Kidney (tissue), 14 donors: ENCODE measurements around the gene RMND5B. TPM values are rescaled to one million over a fixed set of nuclear protein-coding genes. Genes with fewer than 3 reads are reported as not detected.

Experiments
- DNase-seq, 5 donors: peaks; one replicate each; pipeline ENCODE4 v3.0.0-alpha.2; 2013 to 2020
- FAIRE-seq: peaks from 2 replicates; lab custom pipeline; 2012; peaks lifted over from hg19 to GRCh38; lab: Jason Lieb, UNC
- H3K27ac ChIP-seq, 2 donors: one replicate each; pipeline ENCODE4 v1.7.0; 2013; ENCODE audit warnings: low read depth in 2 of 2, low read length in 2 of 2, inconsistent platforms in 1 of 2
- H3K27me3 ChIP-seq: one replicate; pipeline ENCODE4 v1.7.1; 2013; ENCODE audit warnings: low read length, inconsistent platforms; ENCODE audit not compliant: control insufficient read depth, insufficient read depth
- H3K36me3 ChIP-seq, 3 donors: one replicate each; pipeline versions ENCODE4 v1.7.0 to v1.7.1; 2013; ENCODE audit warnings: low read length in 3 of 3, control low read depth in 1 of 3, inconsistent platforms in 1 of 3; ENCODE audit not compliant: insufficient read depth in 3 of 3, control insufficient read depth in 2 of 3
- H3K4me1 ChIP-seq, 3 donors: one replicate each; pipeline versions ENCODE4 v1.7.0 to v1.7.1; 2013; ENCODE audit warnings: low read length in 3 of 3, inconsistent platforms in 1 of 3, low read depth in 1 of 3; ENCODE audit not compliant: control insufficient read depth in 2 of 3, insufficient read depth in 2 of 3
- H3K4me3 ChIP-seq, 3 donors: one replicate each; pipeline versions ENCODE4 v1.7.0 to v1.8.1; 2013; ENCODE audit warnings: low read length in 3 of 3, control low read depth in 1 of 3, inconsistent platforms in 1 of 3
- H3K9ac ChIP-seq, 3 donors: one replicate each; pipeline versions ENCODE4 v1.7.0 to v1.7.1; 2013; ENCODE audit warnings: low read length in 3 of 3, control low read depth in 1 of 3, inconsistent platforms in 1 of 3
- H3K9me3 ChIP-seq, 3 donors: one replicate each; pipeline versions ENCODE4 v1.7.0 to v1.7.1; 2013; ENCODE audit warnings: low read length in 3 of 3, control low read depth in 1 of 3, inconsistent platforms in 1 of 3; ENCODE audit not compliant: control insufficient read depth in 2 of 3, insufficient read depth in 1 of 3
- intact Hi-C: fragments of 100-400 bp; cut with DNase I; formaldehyde crosslinking; loops from one replicate; pipeline ENCODE4 v1.11.1; 2022
- polyA plus RNA-seq: library from polyadenylated mRNA; stranded (reverse); fragments of 350-450 nt; fragmentation: Illumina TruSeq; extraction: RNeasy Lipid Tissue Mini Kit (QIAGEN cat#74804); gene quantifications from one replicate; pipeline ENCODE4 v1.2.3, GENCODE V29; 2014; ENCODE audit warnings: low read depth, low replicate concordance; ENCODE audit not compliant: insufficient read depth
- total RNA-seq: library from RNA; stranded (reverse); fragmentation: NEBNext Ultra II Directional; extraction: Animal tissue kit (Norgen Biotek cat#: 25700); gene quantifications from one replicate; pipeline ENCODE4 v1.2.1, GENCODE V29; 2021
- TF ChIP-seq, protein P1 (sequence below): IDR thresholded peaks from 3 replicates; pipeline ENCODE4 v1.5.1; 2012; ENCODE audit warnings: mild to moderate bottlenecking, moderate library complexity, borderline replicate concordance; ENCODE audit not compliant: insufficient read depth; ENCODE audit errors: extremely low read depth
- donor health status: control.
- donor health status: control.
- donor health status: control.
- donor health status: control.
- donor health status: control.
- donor health status: DM: yes; HTN: yes; CAD: no.
- donor health status: Normal renal cell carcinoma (clear cell type).

Gene RMND5B
- total and polyA plus RNA-seq, 2 donors from 2014 or later, result 36.6 to 45.3 TPM

DNA sequence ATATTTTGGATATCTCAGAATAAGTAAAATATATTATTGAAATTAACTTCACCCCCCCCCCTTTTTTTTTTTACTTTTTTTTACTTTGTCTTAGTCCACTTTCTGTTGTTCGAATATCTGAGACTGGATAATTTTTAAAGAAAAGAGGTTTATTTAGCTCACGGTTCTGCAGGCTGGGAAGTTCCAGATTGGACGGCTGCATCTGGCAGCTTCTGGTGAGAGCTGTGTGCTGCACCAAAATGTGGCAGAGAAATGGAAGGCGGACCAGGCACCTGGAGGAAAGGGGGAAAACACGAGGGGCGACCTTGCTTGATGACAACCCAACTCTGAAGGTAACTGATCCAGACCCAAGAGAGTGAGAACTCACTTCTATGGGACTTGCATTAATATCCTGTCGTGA lies 62.0 kb downstream of the RMND5B start:
- Histone ChIP-seq H3K9me3 (no peaks in the 10 kb centered on the region), H3K36me3 (no peaks in the 10 kb centered on the region), H3K27me3 (no peaks in the 10 kb centered on the region), H3K27ac (no peak overlapping the region), H3K4me1 (no peaks in the 10 kb centered on the region), H3K4me3 (no peak overlapping the region), H3K9ac (no peak overlapping the region)
- intact Hi-C loops, result no loop called here
- FAIRE-seq, result no peak
- DNase-seq, result no peak
- TF ChIP-seq, protein P1, sequence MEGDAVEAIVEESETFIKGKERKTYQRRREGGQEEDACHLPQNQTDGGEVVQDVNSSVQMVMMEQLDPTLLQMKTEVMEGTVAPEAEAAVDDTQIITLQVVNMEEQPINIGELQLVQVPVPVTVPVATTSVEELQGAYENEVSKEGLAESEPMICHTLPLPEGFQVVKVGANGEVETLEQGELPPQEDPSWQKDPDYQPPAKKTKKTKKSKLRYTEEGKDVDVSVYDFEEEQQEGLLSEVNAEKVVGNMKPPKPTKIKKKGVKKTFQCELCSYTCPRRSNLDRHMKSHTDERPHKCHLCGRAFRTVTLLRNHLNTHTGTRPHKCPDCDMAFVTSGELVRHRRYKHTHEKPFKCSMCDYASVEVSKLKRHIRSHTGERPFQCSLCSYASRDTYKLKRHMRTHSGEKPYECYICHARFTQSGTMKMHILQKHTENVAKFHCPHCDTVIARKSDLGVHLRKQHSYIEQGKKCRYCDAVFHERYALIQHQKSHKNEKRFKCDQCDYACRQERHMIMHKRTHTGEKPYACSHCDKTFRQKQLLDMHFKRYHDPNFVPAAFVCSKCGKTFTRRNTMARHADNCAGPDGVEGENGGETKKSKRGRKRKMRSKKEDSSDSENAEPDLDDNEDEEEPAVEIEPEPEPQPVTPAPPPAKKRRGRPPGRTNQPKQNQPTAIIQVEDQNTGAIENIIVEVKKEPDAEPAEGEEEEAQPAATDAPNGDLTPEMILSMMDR, result no peak

DNA sequence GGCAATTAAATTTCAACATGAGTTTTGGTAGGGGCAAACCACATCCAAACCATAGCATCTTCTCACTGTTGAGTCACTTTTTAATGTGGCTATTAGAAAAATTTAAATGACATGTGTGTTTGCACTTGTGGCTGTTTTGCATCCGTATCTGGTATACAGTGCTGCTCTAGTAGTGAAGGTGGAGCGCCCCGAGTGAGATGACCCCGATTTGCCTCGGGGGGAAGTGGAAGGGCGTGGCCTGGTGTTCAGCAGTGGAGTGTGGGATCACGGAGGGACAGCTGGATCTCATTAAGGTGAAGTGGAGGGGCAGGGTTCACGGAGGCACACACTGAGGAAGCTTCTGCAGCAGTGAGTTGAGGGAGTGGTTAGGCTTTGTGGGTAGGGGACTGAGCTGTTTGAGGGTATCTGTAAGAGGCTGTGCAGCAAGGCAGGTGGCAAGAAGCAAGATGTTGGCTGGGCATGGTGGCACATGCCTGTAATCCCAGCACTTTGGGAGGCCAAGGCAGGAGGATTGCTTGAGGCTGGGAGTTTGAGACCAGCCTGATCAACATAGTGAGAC lies 62.5 kb downstream of the RMND5B start:
- no peak for FAIRE-seq

DNA sequence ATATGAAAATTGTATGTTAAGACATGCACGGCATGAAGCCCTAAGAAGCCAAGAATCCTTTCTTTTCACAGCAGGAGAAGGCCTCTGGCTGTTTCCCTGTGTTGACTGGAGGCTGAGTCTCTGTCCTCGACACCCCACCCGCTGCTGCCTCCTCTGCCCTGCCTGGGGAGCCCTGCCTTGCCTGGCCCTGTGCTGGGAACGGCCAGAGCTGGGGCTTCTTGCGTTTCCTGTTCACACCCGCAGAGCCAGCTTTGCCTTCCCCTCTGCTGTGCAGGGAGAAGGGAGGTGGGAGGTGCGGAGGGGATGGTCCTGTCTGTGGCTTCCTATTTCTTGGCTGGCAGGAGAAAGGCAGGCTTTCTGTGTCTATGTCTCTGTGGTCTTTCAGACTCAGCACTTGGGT lies 63.2 kb downstream of the RMND5B start:
- Histone ChIP-seq H3K9ac (no peak overlapping the region), H3K27me3 (no peaks in the 10 kb centered on the region), H3K4me3 (no peak overlapping the region), H3K27ac (no peak overlapping the region), H3K36me3 (no peaks in the 10 kb centered on the region), H3K9me3 (no peaks in the 10 kb centered on the region), H3K4me1 (no peaks in the 10 kb centered on the region)
- no peak for FAIRE-seq
- TF ChIP-seq, protein P1, result no peak
- DNase-seq, result no peak
- intact Hi-C loops, result no loop called here

More for the DNA sequence above, 62.5 kb downstream of the RMND5B start:
- no peaks in the 10 kb centered on the region for H3K36me3 ChIP-seq
- intact Hi-C loops, result no loop called here
- no peaks in the 10 kb centered on the region for H3K27me3 ChIP-seq
- no peak overlapping the region for H3K4me3 ChIP-seq
- H3K4me1 ChIP-seq, result no peaks in the 10 kb centered on the region
- DNase-seq, result no peak
- H3K9ac ChIP-seq, result no peak overlapping the region
- H3K27ac ChIP-seq, result no peak overlapping the region
- TF ChIP-seq, protein P1, result no peak
- H3K9me3 ChIP-seq, result no peaks in the 10 kb centered on the region
